AG08396 (cell line): Measurements from ENCODE around the gene STEAP3.

Source experiments
- DNase-seq: peaks from one replicate; pipeline ENCODE4 v3.0.0; 2012; ENCODE audit warnings: low spot score, mixed read lengths

The STEAP3 gene

DNA sequence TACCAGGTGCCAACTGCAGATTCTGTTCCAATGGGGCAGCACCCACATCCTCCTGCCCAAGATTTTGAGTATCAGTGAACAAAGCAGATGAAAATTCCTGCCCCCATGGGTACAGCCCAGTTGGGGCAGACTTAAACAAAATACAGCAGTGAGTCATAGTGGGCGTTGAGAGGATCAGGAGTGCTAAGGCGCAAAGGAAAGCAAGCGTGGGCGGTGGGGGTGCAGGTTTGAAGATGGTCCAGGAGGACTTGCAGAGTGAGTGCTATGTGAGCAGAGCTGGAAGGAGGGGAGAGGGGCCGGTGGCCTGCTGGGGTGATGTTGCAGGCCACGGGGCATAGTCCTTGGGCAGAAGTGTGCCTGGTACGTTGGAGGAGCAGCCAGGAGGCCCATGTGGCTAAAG lies 24.7 kb downstream of the STEAP3 start:
- DNase-seq, result peak; percentile 78

DNA sequence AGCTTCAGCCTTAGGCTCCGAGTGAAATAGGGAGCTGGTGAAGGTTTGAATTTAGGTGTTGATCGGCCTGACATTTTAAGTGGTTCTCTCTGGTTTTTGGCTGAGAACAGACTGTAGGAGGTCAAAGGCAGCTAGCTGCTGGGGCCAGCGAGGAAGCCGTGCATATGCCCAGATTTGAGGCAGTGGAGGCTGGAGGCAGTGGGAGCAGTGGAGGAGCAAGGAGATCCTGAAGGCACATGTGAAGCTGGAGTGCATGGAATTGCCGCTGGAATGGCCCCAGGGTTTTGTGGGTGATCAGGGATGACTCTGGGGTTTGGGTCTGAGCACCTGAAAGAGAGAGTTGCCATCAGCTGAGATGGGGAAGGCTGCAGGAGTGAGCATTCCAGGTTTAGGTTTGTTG lies 25.1 kb downstream of the STEAP3 start:
- DNase-seq, result no peak

- DNase-seq, result no peak
These were observed 25.7 kb downstream of the STEAP3 start for GRCh38 chr2:119249311-119249710.

- no peak for DNase-seq
These were observed 26.5 kb downstream of the STEAP3 start for GRCh38 chr2:119249855-119250717.

GRCh38 chr2:119250718-119251290 lies 27.2 kb downstream of the STEAP3 start:
- DNase-seq, result no peak

GRCh38 chr2:119251652-119252051 lies 28.0 kb downstream of the STEAP3 start:
- DNase-seq, result no peak

DNA sequence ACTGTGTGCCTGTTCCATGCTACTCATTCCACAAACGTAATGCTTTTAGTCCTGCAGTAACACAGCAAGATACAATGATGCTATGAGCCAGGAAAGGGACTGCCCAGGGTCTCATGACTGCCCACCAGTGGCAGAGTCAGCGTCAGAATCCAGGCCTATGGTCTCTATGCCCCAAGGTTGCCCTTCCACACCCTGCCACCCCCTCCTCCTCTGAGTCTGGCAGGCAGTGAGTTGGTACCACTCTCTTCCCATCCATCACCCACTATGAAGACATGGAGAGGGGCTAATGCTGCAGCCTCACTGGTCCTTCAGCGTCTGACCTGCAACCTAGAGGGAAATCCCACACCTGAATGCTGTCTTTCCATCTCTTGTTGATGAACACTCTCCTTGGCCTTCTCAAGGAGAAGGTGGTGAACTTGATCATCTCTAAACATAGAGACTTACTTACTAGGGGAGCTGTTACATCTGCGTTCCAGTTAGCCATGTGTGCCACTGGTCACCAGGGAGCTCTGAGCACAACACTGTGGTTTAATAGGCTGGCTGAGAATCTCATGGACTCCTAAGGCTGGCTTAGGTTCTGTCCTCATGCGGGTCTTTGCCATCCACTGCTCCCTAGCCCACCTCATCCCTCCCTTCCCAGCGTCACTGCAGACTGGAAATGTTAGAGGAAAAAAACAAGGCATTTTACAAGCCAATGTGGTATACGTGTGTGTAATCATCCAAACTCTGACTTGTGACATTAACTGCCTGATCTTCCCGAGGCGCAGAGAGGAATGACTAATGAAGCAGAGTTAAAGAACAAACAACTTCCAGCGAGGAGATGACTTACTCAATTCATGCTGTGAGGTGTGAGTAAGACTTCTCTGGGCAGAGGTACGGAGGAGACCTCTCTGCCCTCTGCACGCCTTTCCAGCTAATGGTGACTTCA lies 28.8 kb downstream of the STEAP3 start:
- peak; percentile 79 for DNase-seq

DNA sequence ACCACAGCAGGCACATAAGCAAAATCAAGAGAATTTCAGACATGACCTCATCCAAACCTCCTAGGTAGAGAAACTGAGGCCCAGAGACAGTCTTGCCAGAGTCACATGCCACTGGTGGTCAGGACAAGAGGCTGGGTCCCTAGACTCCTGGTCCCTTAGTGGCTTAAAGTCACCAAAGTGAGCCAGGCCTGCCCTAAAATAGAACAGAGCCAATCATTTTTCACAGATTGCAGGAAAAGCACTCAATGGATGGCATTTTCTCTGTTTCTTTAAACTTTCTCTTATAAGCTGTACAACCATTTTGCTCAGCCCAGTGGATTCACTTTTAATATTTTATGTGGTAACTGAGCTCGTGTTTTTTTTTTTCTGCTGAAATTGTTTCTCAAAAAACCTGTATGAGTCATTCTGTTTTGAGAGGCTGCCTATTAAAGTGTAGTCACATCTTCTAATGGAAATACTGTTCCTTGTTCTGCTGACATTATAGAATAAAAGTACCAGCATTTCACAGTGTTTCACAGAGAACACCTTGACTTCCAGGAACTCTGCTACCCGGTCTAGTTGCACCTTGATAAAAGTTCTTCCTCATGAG lies 29.6 kb downstream of the STEAP3 start:
- DNase-seq, result no peak

- no peak for DNase-seq
These were observed 30.3 kb downstream of the STEAP3 start for GRCh38 chr2:119253760-119254600.

DNA sequence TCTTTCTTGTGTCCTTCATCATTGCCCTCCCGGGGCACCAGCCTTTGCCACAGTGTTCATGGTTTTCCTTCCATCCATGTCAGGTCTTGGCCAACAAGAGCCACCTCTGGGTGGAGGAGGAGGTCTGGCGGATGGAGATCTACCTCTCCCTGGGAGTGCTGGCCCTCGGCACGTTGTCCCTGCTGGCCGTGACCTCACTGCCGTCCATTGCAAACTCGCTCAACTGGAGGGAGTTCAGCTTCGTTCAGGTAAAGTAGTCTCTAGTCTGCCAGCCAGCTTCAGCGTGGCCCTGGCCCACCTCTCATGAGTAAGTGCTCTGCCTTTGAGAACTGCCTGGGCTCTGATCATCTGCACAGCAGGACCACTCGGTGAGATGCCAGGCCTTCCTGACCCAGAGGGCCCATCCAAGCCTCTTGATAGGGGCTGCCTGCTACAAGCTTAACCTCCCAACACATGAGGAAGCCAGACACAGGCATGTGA lies 31.0 kb downstream of the STEAP3 start:
- DNase-seq, result no peak

GRCh38 chr2:119255760-119256581 lies 32.3 kb downstream of the STEAP3 start:
- peak; percentile 84 for DNase-seq

DNA sequence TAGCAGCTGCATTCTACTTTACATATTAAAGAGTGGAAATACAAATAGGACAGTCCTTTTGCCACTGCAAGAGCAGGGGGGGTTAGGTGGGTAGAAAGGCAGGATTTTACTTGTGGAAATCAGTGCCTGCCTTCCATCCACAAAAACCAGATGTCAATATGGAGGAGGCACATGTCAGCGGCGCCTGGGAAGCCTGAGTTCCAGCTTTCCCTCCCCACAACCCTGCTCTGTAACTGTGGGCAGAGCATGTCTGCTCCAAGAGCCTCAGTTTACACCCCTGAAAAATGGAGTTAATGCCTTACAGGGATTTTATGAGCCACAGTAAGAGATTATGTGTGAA lies 32.9 kb downstream of the STEAP3 start:
- no peak for DNase-seq

- no peak for DNase-seq
These were observed 33.6 kb downstream of the STEAP3 start for GRCh38 chr2:119257198-119257597.

DNA sequence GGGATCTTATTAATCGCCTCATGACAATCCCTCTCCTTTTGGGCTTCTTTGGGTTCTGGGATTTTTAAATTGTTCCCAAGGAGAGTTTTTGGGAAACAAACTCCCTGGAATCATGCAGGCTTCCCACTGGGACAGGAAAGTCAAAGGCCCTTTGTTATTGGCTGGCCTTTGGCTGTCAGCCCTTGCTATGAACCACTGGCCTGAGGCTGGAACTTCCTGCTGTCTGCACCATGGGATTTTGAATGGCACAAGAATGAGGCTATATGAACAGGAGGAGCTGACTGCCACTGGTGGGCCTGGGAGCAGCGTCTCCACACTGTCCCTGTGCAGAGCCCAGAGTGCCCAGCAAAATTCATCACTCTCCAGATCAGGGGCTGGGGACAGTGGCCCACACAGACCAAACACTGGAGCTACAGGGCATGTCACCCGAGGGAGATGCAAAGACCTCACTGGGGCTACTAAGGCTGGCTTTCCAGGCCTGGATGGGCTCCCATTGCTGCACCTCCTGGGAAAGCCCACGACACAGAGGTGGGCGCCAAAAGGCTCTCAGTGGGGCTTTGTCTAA lies 35.7 kb downstream of the STEAP3 start:
- DNase-seq, result no peak

- peak; percentile 48 for DNase-seq
These were observed 37.2 kb downstream of the STEAP3 start for GRCh38 chr2:119260646-119261492.

GRCh38 chr2:119261493-119262225 lies 38.0 kb downstream of the STEAP3 start:
- DNase-seq, result no peak

GRCh38 chr2:119263025-119263424 lies 39.4 kb downstream of the STEAP3 start:
- no peak for DNase-seq

GRCh38 chr2:119263656-119264055 lies 40.0 kb downstream of the STEAP3 start:
- DNase-seq, result no peak
